RWPE1 (cell line): ENCODE measurements around the gene SUPT3H.
A peak's percentile ranks its signal among the peaks of the same experiment; 100 is the strongest.

Experiments used
- CTCF ChIA-PET: fragments of 350-600 bp; sonication (Branson Sonifier 250); formaldehyde crosslinking; extraction: SDS; loops from one replicate; lab custom pipeline; 2021; lab: Yijun Ruan, JAX
- POLR2A ChIA-PET: fragments of 400-600 bp; formaldehyde crosslinking; extraction: SDS; loops from one replicate; lab custom pipeline; 2020; ENCODE audit warnings: antibody characterized with exemption; ENCODE audit not compliant: low non-redundant PET; lab: Yijun Ruan, JAX
- DNase-seq: peaks from one replicate; pipeline ENCODE4 v3.0.0; 2012; ENCODE audit warnings: low spot score
- H3K27ac ChIP-seq: fragments of 450-650 bp; 2 replicates; pipeline ENCODE4 v1.5.1; 2017
- TF ChIP-seq, protein P1 (sequence below): fragments of 450-650 bp; conservative IDR thresholded peaks from 2 replicates; pipeline ENCODE4 v1.5.1; 2017; ENCODE audit warnings: low read depth, mild to moderate bottlenecking

SUPT3H gene

DNA sequence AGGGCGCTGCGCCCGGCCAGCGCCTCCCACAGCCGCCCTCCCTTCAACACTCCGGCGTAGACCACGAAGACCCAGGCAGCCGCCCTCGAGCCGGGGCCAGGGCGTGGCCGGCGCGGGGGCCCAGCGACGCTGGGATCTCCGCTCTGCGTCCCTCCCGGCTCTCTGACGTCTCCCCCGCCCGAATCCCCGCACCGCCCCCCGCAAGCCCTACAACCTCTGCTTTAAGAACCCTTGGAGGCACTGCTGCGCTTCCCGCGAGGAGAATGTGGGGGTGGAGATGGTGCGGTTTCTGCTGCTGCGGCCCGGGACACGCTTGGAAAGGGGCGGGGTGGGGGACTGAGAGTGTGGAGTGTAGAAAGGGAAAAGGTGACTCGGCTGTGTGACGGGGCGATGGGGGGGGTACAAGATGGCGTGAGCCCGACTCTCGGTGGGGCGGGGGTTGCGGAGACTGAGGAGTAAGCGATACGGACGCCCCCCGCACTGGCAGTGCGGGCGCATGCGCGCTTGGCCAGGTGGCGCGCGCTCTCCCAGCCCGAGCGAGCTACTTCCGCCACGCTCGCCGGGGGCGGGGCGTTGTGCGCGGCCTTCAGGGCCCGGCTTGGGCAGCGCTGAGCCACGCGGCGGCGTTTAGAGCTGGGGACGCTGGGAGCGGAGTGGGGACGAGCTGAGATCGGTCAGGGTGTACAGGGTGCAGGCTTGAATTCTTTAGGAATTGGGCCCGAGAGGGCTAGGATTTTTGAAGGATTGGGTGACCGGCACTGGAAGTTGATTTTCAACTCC lies at the start of gene SUPT3H:
Gene SUPT3H, minus strand, starts transcription at position 381 of the 780 bp plus-strand sequence.
- POLR2A ChIA-PET, result interaction anchor here (0.6 to 1.0 kb wide), 6 partner anchors 34 to 460 kb away, joined by 3 to 4 read pairs (median 3); no protein-coding TSS in a partner anchor
- peak; percentile 84 for DNase-seq
- TF ChIP-seq, protein P1, sequence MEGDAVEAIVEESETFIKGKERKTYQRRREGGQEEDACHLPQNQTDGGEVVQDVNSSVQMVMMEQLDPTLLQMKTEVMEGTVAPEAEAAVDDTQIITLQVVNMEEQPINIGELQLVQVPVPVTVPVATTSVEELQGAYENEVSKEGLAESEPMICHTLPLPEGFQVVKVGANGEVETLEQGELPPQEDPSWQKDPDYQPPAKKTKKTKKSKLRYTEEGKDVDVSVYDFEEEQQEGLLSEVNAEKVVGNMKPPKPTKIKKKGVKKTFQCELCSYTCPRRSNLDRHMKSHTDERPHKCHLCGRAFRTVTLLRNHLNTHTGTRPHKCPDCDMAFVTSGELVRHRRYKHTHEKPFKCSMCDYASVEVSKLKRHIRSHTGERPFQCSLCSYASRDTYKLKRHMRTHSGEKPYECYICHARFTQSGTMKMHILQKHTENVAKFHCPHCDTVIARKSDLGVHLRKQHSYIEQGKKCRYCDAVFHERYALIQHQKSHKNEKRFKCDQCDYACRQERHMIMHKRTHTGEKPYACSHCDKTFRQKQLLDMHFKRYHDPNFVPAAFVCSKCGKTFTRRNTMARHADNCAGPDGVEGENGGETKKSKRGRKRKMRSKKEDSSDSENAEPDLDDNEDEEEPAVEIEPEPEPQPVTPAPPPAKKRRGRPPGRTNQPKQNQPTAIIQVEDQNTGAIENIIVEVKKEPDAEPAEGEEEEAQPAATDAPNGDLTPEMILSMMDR, result no peak
- CTCF ChIA-PET, result interaction anchor here (0.5 to 1.4 kb wide), 6 partner anchors 10 to 553 kb away, joined by 3 to 7 read pairs (median 4); no protein-coding TSS in a partner anchor
- peak within 1 kb of the TSS; percentile 91 for H3K27ac ChIP-seq

- TF ChIP-seq, protein P1, result no peak
- CTCF ChIA-PET, result no interaction called here
- no peak for DNase-seq
- POLR2A ChIA-PET, result no interaction called here
- H3K27ac ChIP-seq, result no peak overlapping the region
These were observed 48.5 kb upstream of the SUPT3H start for GRCh38 chr6:45426251-45426650.

GRCh38 chr6:45424451-45424861 lies 46.7 kb upstream of the SUPT3H start:
- TF ChIP-seq, protein P1, result no peak
- DNase-seq, result no peak
- ChIA-PET POLR2A (no interaction called here), CTCF (interaction anchor here (0.8 kb wide), 1 partner anchor 294 kb away, joined by 3 read pairs; no protein-coding TSS in a partner anchor)
- peak overlapping the region; percentile 78; the same call in 1 of the 2 replicates for H3K27ac ChIP-seq

GRCh38 chr6:45423824-45424450 lies 46.2 kb upstream of the SUPT3H start:
- H3K27ac ChIP-seq, result peak overlapping the region; percentile 78
- no peak for DNase-seq
- ChIA-PET CTCF (interaction anchor here (0.5 to 0.7 kb wide), 2 partner anchors 296 to 767 kb away, joined by 3 to 4 read pairs; no protein-coding TSS in a partner anchor), POLR2A (no interaction called here)
- TF ChIP-seq, protein P1, result no peak

DNA sequence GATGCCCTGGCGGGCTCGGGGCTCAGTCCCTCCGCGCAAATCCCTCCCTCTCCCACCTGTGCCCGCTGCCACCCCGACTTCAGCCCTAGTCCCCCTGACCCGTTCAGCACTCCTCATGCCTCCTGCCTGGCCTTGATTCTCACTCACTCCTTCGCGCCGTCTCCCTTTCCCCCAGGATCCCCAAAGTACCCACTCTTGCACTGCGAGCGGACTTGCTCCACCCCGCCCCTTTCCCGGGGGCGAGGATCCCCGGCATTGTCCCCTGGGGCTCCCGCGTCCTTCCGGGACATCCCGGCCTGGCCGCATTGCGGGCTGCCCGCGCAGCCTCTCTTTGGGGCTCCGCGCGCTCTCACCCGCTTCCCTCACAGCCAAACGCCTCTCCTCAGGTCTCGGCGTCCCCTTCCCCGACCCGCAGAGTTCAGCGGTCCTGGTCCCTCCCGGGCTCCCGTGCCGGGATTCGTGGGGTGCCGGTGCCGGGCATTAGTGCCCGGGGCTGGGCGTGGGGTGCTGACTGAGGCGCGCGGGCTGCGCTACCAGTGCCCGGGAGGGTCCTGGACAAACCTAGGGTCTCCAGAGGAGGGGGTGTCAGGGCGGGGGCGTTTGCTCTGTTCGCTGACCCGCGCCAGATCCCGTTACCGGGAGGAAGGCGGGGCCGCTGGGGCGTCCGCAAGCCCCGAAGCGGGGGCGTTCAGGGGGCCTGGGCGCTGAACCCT lies 45.5 kb upstream of the SUPT3H start:
- TF ChIP-seq, protein P1, result no peak
- no peak for DNase-seq
- POLR2A ChIA-PET, result no interaction called here
- H3K27ac ChIP-seq, result peak overlapping the region; percentile 78
- CTCF ChIA-PET, result interaction anchor here (0.5 to 2.7 kb wide), 3 partner anchors 291 to 766 kb away, joined by 3 to 28 read pairs (median 4); no protein-coding TSS in a partner anchor
